Measurements from ENCODE around the gene FHOD3.
"Not testable (repeated sequence)": the region's sequence is repeated elsewhere in the genome, so short reads cannot be mapped to it uniquely, and the experiment has no call there.

- not testable (repeated sequence) for TF ChIP-seq EZH2 (IDR thresholded peaks at IDR 0.05; ENCODE audit: low read depth); CTCF (conservative IDR thresholded peaks at IDR 0.05)
Measured at GRCh38 chr18:36551274-36551673, 253.8 kb downstream of the FHOD3 start.

Measured in PC-9 (cell line).